H9 (cell line): ENCODE measurements around the gene HPCAL1. TPM values are rescaled to one million over a fixed set of nuclear protein-coding genes. Genes with fewer than 3 reads are reported as not detected.

ENCODE experiments used
- DNase-seq: peaks from one replicate; pipeline ENCODE4 v3.0.0-alpha.2; 2017
- H2AFZ ChIP-seq: one replicate; pipeline ENCODE4 v1.6.1; 2013; ENCODE audit warnings: mild to moderate bottlenecking, low read length, control low read depth, moderate library complexity
- H2AK5ac ChIP-seq: 2 replicates; pipeline ENCODE4 v1.6.1; 2013; ENCODE audit warnings: low read length, control low read depth, mixed read lengths; ENCODE audit not compliant: insufficient read length
- H2BK120ac ChIP-seq: one replicate; pipeline ENCODE4 v1.6.1; 2013; ENCODE audit warnings: low read depth, mild to moderate bottlenecking, low read length, control low read depth, inconsistent platforms; ENCODE audit not compliant: poor library complexity, severe bottlenecking
- H2BK12ac ChIP-seq: 2 replicates; pipeline ENCODE4 v1.6.1; 2013; ENCODE audit warnings: low read length, control low read depth, mixed read lengths, low read depth; ENCODE audit not compliant: insufficient read length
- H2BK15ac ChIP-seq: 2 replicates; pipeline ENCODE4 v1.6.1; 2013; ENCODE audit warnings: low read depth, low read length, control low read depth
- H2BK20ac ChIP-seq: one replicate; pipeline ENCODE4 v1.6.1; 2013; ENCODE audit warnings: low read depth, mild to moderate bottlenecking, low read length, control low read depth, inconsistent platforms; ENCODE audit not compliant: poor library complexity, severe bottlenecking
- H2BK5ac ChIP-seq: 2 replicates; pipeline ENCODE4 v1.6.1; 2013; ENCODE audit warnings: low read length, control low read depth, mixed read lengths; ENCODE audit not compliant: insufficient read length
- H3K14ac ChIP-seq: 2 replicates; pipeline ENCODE4 v1.6.1; 2013; ENCODE audit warnings: low read length, control low read depth; ENCODE audit not compliant: insufficient read depth
- H3K18ac ChIP-seq: 2 replicates; pipeline ENCODE4 v1.6.1; 2013; ENCODE audit warnings: low read depth, mild to moderate bottlenecking, mixed read lengths, low read length, control low read depth; ENCODE audit not compliant: insufficient read length
- H3K23ac ChIP-seq: 2 replicates; pipeline ENCODE4 v1.6.1; 2013; ENCODE audit warnings: low read length, control low read depth, mixed read lengths, low read depth; ENCODE audit not compliant: insufficient read length
- H3K23me2 ChIP-seq: 2 replicates; pipeline ENCODE4 v1.6.1; 2013; ENCODE audit warnings: low read depth, mild to moderate bottlenecking, mixed read lengths, low read length, control low read depth; ENCODE audit not compliant: insufficient read length, poor library complexity, severe bottlenecking
- H3K27ac ChIP-seq: 2 replicates; pipeline ENCODE4 v1.5.1; 2013; ENCODE audit warnings: low read length, control low read depth, mixed read lengths, low read depth; ENCODE audit not compliant: insufficient read length
- H3K27me3 ChIP-seq: 2 replicates; pipeline ENCODE4 v1.6.1; 2013; ENCODE audit warnings: low read length, control low read depth, inconsistent platforms; ENCODE audit not compliant: insufficient read depth
- H3K4ac ChIP-seq: 2 replicates; pipeline ENCODE4 v1.6.1; 2013; ENCODE audit warnings: low read depth, mild to moderate bottlenecking, control low read depth, inconsistent platforms, low read length, moderate library complexity
- H3K4me1 ChIP-seq: 2 replicates; pipeline ENCODE4 v1.6.1; 2013; ENCODE audit warnings: low read length, control low read depth, inconsistent platforms; ENCODE audit not compliant: insufficient read depth
- H3K4me2 ChIP-seq: 2 replicates; pipeline ENCODE4 v1.6.1; 2013; ENCODE audit warnings: low read length, control low read depth, mixed read lengths; ENCODE audit not compliant: insufficient read length, insufficient read depth
- H3K56ac ChIP-seq: 2 replicates; pipeline ENCODE4 v1.6.1; 2013; ENCODE audit warnings: low read depth, mild to moderate bottlenecking, mixed read lengths, low read length, control low read depth; ENCODE audit not compliant: insufficient read length
- H3K79me1 ChIP-seq: 2 replicates; pipeline ENCODE4 v1.6.1; 2013; ENCODE audit warnings: low read depth, mild to moderate bottlenecking, moderate library complexity, low read length, control low read depth, inconsistent platforms; ENCODE audit not compliant: insufficient read depth, poor library complexity, severe bottlenecking
- H3K79me2 ChIP-seq: 2 replicates; pipeline ENCODE4 v1.6.1; 2013; ENCODE audit warnings: low read length, control low read depth, inconsistent platforms; ENCODE audit not compliant: insufficient read depth
- H3K9ac ChIP-seq: 2 replicates; pipeline ENCODE4 v1.6.1; 2013; ENCODE audit warnings: low read length, control low read depth, mixed read lengths; ENCODE audit not compliant: insufficient read length; ENCODE audit errors: extremely low read depth
- H3K9me3 ChIP-seq: one replicate; pipeline ENCODE4 v1.6.1; 2013; ENCODE audit warnings: low read depth, low read length, inconsistent platforms; ENCODE audit not compliant: control insufficient read depth
- H3T11ph ChIP-seq: one replicate; pipeline ENCODE4 v1.6.1; 2013; ENCODE audit warnings: mild to moderate bottlenecking, low read length, control low read depth, inconsistent platforms
- H4K20me1 ChIP-seq: one replicate; pipeline ENCODE4 v1.6.1; 2013; ENCODE audit not compliant: control insufficient read depth, insufficient read length, insufficient read depth
- H4K5ac ChIP-seq: 2 replicates; pipeline ENCODE4 v1.6.1; 2013; ENCODE audit warnings: low read depth, mild to moderate bottlenecking, mixed read lengths, low read length, control low read depth; ENCODE audit not compliant: insufficient read length
- H4K8ac ChIP-seq: replicated peaks from 2 replicates; pipeline ENCODE4 v1.6.1; 2013; ENCODE audit warnings: low read length, control low read depth, mixed read lengths, low read depth; ENCODE audit not compliant: insufficient read length
- H4K91ac ChIP-seq: 2 replicates; pipeline ENCODE4 v1.6.1; 2013; ENCODE audit warnings: low read depth, mild to moderate bottlenecking, moderate library complexity, mixed read lengths, low read length, control low read depth; ENCODE audit not compliant: insufficient read length
- H3K27ac Mint-ChIP-seq, 3 experiments: 2 replicates in 2 of 3; 3 replicates in 1 of 3; pipeline ENCODE4 v1.8.0; 2020 to 2021; ENCODE audit warnings: mixed read lengths in 3 of 3, mild to moderate bottlenecking in 1 of 3, moderate library complexity in 1 of 3
- H3K27me3 Mint-ChIP-seq: 2 replicates; pipeline ENCODE4 v1.8.0; 2021; ENCODE audit warnings: low read depth, mild to moderate bottlenecking, moderate library complexity, mixed read lengths
- H3K36me3 Mint-ChIP-seq, 3 experiments: 2 replicates in 2 of 3; 3 replicates in 1 of 3; pipeline ENCODE4 v1.8.0; 2020 to 2021; ENCODE audit warnings: low read depth in 3 of 3, mixed read lengths in 3 of 3; ENCODE audit not compliant: insufficient read depth in 1 of 3
- H3K4me1 Mint-ChIP-seq, 2 experiments: 2 replicates each; pipeline ENCODE4 v1.8.0; 2020; ENCODE audit warnings: mixed read lengths in 2 of 2
- H3K4me3 Mint-ChIP-seq, 2 experiments: 2 replicates in 1 of 2; 3 replicates in 1 of 2; pipeline ENCODE4 v1.8.0; 2020 to 2021; ENCODE audit warnings: mild to moderate bottlenecking in 2 of 2, mixed read lengths in 2 of 2, moderate library complexity in 1 of 2
- H3K9me3 Mint-ChIP-seq, 2 experiments: 2 replicates in 1 of 2; 3 replicates in 1 of 2; pipeline ENCODE4 v1.8.0; 2020; ENCODE audit warnings: mild to moderate bottlenecking in 2 of 2, mixed read lengths in 2 of 2, moderate library complexity in 1 of 2
- WGBS: extraction: QIAGEN DNeasy Blood & Tissue Kit; methylation state at CpG from one replicate; pipeline ENCODE4 v1.1.7; 2013; ENCODE audit warnings: missing lambda C conversion rate, low lambda C conversion rate, mixed read lengths; ENCODE audit not compliant: insufficient read length; ENCODE audit errors: extremely low coverage; 5-methylcytosine and 5-hydroxymethylcytosine counted together
- total RNA-seq: library from RNA; stranded (reverse); gene quantifications from 2 replicates; pipeline ENCODE4 v1.2.1, GENCODE V29; 2021
- TF ChIP-seq, protein P1 (sequence below): fragments of 200-600 bp; sonication (generic); conservative IDR thresholded peaks from 3 replicates; pipeline ENCODE4 v1.8.0; 2021; ENCODE audit warnings: antibody characterized with exemption, mild to moderate bottlenecking

The HPCAL1 gene
- total RNA-seq, 1 experiment from 2014 or later: 4.7 TPM

DNA sequence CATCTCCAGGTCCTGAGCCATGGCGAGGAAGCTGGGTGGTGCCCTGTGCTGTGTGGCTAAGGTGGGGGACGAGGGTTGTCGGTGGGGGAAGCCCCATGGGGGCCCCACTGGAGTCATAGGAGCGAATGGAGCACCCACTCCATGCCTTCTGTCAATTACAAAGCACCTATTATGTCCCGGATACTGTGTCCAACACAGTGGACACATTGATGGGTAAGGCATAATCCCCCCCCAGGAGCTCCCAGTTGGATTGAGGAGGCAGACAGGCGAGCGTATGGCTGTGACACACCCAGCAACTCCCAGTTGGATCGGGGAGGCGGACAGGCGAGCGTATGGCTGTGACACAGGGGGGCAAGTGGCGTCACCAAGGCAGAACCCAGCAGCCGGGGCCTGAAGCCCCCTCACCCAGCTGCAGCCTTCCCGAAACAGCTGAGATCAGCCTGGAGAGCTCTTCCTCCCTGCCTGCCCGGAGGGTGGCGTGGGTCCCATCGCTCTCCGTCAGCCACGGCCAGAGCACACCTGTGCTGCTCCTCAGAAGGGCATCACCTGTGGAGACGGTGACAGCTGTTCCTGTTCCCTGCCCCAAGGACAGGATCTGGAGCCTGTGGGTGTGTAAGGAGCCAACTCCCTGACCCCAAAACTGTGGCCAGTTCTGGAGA lies 69.6 kb downstream of the HPCAL1 start:
- Histone ChIP-seq H3K79me2 (peaks cover 2% of the 10 kb centered on the region; the same call in 1 of the 2 replicates), H3K14ac (no peak overlapping the region), H2BK12ac (no peak overlapping the region), H3K56ac (no peak overlapping the region), H3T11ph (no peak overlapping the region), H3K4me1 (peaks cover 5% of the 10 kb centered on the region; the same call in 1 of the 2 replicates), H3K27me3 (no peaks in the 10 kb centered on the region), H2AK5ac (no peak overlapping the region), H3K23ac (no peak overlapping the region), H3K4me2 (no peak overlapping the region), H2BK5ac (no peak overlapping the region), H3K79me1 (no peaks in the 10 kb centered on the region), H3K23me2 (no peaks in the 10 kb centered on the region), H3K9me3 (no peaks in the 10 kb centered on the region), H4K20me1 (no peaks in the 10 kb centered on the region), H2BK20ac (no peak overlapping the region), H2BK15ac (no peak overlapping the region), H3K4ac (no peak overlapping the region), H3K27ac (no peak overlapping the region), H3K18ac (no peak overlapping the region), H4K91ac (no peak overlapping the region), H4K8ac (no peak overlapping the region), H2AFZ (no peak overlapping the region), H4K5ac (no peak overlapping the region), H3K9ac (no peak overlapping the region), H2BK120ac (no peak overlapping the region)
- Mint-ChIP-seq H3K36me3 (no peaks in the 10 kb centered on the region), H3K27ac (no peak overlapping the region), H3K4me3 (no peak overlapping the region), H3K27me3 (no peaks in the 10 kb centered on the region), H3K9me3 (no peaks in the 10 kb centered on the region; a peak in 1 of 5 replicates), H3K4me1 (peaks cover 9 to 26% of the 10 kb centered on the region in 2 experiments)
- DNase-seq: no peak
- no CpG with 5 or more reads among the region's 20 CpGs for WGBS
- TF ChIP-seq, protein P1, sequence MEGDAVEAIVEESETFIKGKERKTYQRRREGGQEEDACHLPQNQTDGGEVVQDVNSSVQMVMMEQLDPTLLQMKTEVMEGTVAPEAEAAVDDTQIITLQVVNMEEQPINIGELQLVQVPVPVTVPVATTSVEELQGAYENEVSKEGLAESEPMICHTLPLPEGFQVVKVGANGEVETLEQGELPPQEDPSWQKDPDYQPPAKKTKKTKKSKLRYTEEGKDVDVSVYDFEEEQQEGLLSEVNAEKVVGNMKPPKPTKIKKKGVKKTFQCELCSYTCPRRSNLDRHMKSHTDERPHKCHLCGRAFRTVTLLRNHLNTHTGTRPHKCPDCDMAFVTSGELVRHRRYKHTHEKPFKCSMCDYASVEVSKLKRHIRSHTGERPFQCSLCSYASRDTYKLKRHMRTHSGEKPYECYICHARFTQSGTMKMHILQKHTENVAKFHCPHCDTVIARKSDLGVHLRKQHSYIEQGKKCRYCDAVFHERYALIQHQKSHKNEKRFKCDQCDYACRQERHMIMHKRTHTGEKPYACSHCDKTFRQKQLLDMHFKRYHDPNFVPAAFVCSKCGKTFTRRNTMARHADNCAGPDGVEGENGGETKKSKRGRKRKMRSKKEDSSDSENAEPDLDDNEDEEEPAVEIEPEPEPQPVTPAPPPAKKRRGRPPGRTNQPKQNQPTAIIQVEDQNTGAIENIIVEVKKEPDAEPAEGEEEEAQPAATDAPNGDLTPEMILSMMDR: no peak
